ENCODE measurements around the gene METTL17.

METTL17 gene

GRCh38 chr14:21026274-21026987, 36.7 kb downstream of the METTL17 start:
- ChIA-PET CTCF (interaction anchor here (1.0 to 1.7 kb wide), 3 partner anchors 11 to 77 kb away, joined by 3 to 11 read pairs (median 3); no protein-coding TSS in a partner anchor), POLR2A (interaction anchor here (1.1 kb wide), 1 partner anchor 44 kb away, joined by 3 read pairs; the partner anchor contains the start of gene ARHGEF40)
- DNase-seq (ENCODE audit: extremely low spot score): no peak
- no peak for TF ChIP-seq PKNOX1 (IDR thresholded peaks at IDR 0.05)
- TF ChIP-seq LEF1 (IDR thresholded peaks at IDR 0.05; ENCODE audit: borderline replicate concordance): no peak
- no peak for TF ChIP-seq BHLHE40 (IDR thresholded peaks at IDR 0.05; ENCODE audit: borderline replicate concordance)
- no peak for TF ChIP-seq FOXA1 (IDR thresholded peaks at IDR 0.05)
- no peak for TF ChIP-seq ARNT (IDR thresholded peaks at IDR 0.05)
- TF ChIP-seq ZNF384 (IDR thresholded peaks at IDR 0.05): no peak
- TF ChIP-seq FOXK2 (IDR thresholded peaks at IDR 0.05): no peak

GRCh38 chr14:21026988-21027315, 37.2 kb downstream of the METTL17 start:
- CTCF ChIA-PET: interaction anchor here (1.0 to 1.7 kb wide), 3 partner anchors 12 to 77 kb away, joined by 3 to 11 read pairs (median 3); no protein-coding TSS in a partner anchor

GRCh38 chr14:21029917-21030316, 40.1 kb downstream of the METTL17 start, which contains the start of gene TPPP2:
Gene TPPP2, plus strand, starts transcription at chr14:21030217. Its CDS starts 365 bp downstream, at chr14:21030582.
- no peak for TF ChIP-seq FOXK2 (IDR thresholded peaks at IDR 0.05)
- no peak for TF ChIP-seq ELF4 (IDR thresholded peaks at IDR 0.05)
- TF ChIP-seq PKNOX1 (IDR thresholded peaks at IDR 0.05): no peak
- TF ChIP-seq L3MBTL2 (conservative IDR thresholded peaks at IDR 0.05): no peak
- no peak for TF ChIP-seq FOXA1 (IDR thresholded peaks at IDR 0.05)
- TF ChIP-seq HDGF (IDR thresholded peaks at IDR 0.05; ENCODE audit: borderline replicate concordance): no peak
- TF ChIP-seq BHLHE40 (IDR thresholded peaks at IDR 0.05; ENCODE audit: borderline replicate concordance): no peak
- no peak for TF ChIP-seq NFRKB (IDR thresholded peaks at IDR 0.05)
- TF ChIP-seq ARNT (IDR thresholded peaks at IDR 0.05): no peak
- TF ChIP-seq SUZ12 (IDR thresholded peaks at IDR 0.05): no peak
- TF ChIP-seq CTBP1 (IDR thresholded peaks at IDR 0.05; ENCODE audit: borderline replicate concordance): no peak
- TF ChIP-seq TARDBP (IDR thresholded peaks at IDR 0.05): no peak
- TF ChIP-seq ZNF384 (IDR thresholded peaks at IDR 0.05): no peak
- DNase-seq (ENCODE audit: extremely low spot score): no peak
- ChIA-PET POLR2A (no interaction called here), CTCF (no interaction called here)

More at GRCh38 chr14:21026988-21027315, 37.2 kb downstream of the METTL17 start:
- no peak for TF ChIP-seq ELF4 (IDR thresholded peaks at IDR 0.05)
- no peak for TF ChIP-seq TARDBP (IDR thresholded peaks at IDR 0.05)
- TF ChIP-seq FOXM1 (IDR thresholded peaks at IDR 0.05; ENCODE audit: borderline replicate concordance): no peak
- TF ChIP-seq ARNT (IDR thresholded peaks at IDR 0.05): no peak
- TF ChIP-seq SP1 (IDR thresholded peaks at IDR 0.05): no peak
- DNase-seq (ENCODE audit: extremely low spot score): no peak
- POLR2A ChIA-PET: no interaction called here

GRCh38 chr14:21030531-21030930, 40.8 kb downstream of the METTL17 start:
- no peak for DNase-seq (ENCODE audit: extremely low spot score)
- POLR2A ChIA-PET: no interaction called here
- TF ChIP-seq LEF1 (IDR thresholded peaks at IDR 0.05; ENCODE audit: borderline replicate concordance) (no peak), CTBP1 (IDR thresholded peaks at IDR 0.05; ENCODE audit: borderline replicate concordance) (no peak), HDGF (IDR thresholded peaks at IDR 0.05; ENCODE audit: borderline replicate concordance) (no peak), L3MBTL2 (conservative IDR thresholded peaks at IDR 0.05) (no peak)
- CTCF ChIA-PET: no interaction called here

- TF ChIP-seq SUZ12 (IDR thresholded peaks at IDR 0.05) (no peak), CTBP1 (IDR thresholded peaks at IDR 0.05; ENCODE audit: borderline replicate concordance) (no peak), HDGF (IDR thresholded peaks at IDR 0.05; ENCODE audit: borderline replicate concordance) (no peak), SP1 (IDR thresholded peaks at IDR 0.05) (no peak), TARDBP (IDR thresholded peaks at IDR 0.05) (no peak)
- ChIA-PET POLR2A (interaction anchor here (1.0 kb wide), 2 partner anchors 18 to 62 kb away, joined by 3 to 4 read pairs; no protein-coding TSS in a partner anchor), CTCF (interaction anchor here (0.8 to 6.9 kb wide), 3 partner anchors 18 to 60 kb away, joined by 3 to 42 read pairs (median 3); no protein-coding TSS in a partner anchor)
- DNase-seq (ENCODE audit: extremely low spot score): no peak
Measured at GRCh38 chr14:21032326-21033132, 42.7 kb downstream of the METTL17 start.

GRCh38 chr14:21033133-21033698, 43.4 kb downstream of the METTL17 start:
- ChIA-PET POLR2A (no interaction called here), CTCF (interaction anchor here (6.9 kb wide), 1 partner anchor 18 kb away, joined by 42 read pairs; no protein-coding TSS in a partner anchor)
- no peak for TF ChIP-seq ZNF384 (IDR thresholded peaks at IDR 0.05)
- TF ChIP-seq ELF4 (IDR thresholded peaks at IDR 0.05): no peak
- no peak for TF ChIP-seq SP1 (IDR thresholded peaks at IDR 0.05)
- TF ChIP-seq SUZ12 (IDR thresholded peaks at IDR 0.05): no peak
- TF ChIP-seq BHLHE40 (IDR thresholded peaks at IDR 0.05; ENCODE audit: borderline replicate concordance): no peak
- no peak for TF ChIP-seq FOXM1 (IDR thresholded peaks at IDR 0.05; ENCODE audit: borderline replicate concordance)
- TF ChIP-seq FOXA1 (IDR thresholded peaks at IDR 0.05): no peak
- no peak for TF ChIP-seq L3MBTL2 (conservative IDR thresholded peaks at IDR 0.05)
- no peak for DNase-seq (ENCODE audit: extremely low spot score)
